Inflammatory macrophage treated with lipopolysaccharide for 1 hour (primary cell): ENCODE results near the gene STC2.
"Not testable (repeated sequence)": the region's sequence is repeated elsewhere in the genome, so short reads cannot be mapped to it uniquely, and the experiment has no call there.

Experiments used
- DNase-seq, 2 donors: peaks; one replicate each; pipeline ENCODE4 v3.0.0-alpha.2; 2020 to 2022

Gene STC2

DNA sequence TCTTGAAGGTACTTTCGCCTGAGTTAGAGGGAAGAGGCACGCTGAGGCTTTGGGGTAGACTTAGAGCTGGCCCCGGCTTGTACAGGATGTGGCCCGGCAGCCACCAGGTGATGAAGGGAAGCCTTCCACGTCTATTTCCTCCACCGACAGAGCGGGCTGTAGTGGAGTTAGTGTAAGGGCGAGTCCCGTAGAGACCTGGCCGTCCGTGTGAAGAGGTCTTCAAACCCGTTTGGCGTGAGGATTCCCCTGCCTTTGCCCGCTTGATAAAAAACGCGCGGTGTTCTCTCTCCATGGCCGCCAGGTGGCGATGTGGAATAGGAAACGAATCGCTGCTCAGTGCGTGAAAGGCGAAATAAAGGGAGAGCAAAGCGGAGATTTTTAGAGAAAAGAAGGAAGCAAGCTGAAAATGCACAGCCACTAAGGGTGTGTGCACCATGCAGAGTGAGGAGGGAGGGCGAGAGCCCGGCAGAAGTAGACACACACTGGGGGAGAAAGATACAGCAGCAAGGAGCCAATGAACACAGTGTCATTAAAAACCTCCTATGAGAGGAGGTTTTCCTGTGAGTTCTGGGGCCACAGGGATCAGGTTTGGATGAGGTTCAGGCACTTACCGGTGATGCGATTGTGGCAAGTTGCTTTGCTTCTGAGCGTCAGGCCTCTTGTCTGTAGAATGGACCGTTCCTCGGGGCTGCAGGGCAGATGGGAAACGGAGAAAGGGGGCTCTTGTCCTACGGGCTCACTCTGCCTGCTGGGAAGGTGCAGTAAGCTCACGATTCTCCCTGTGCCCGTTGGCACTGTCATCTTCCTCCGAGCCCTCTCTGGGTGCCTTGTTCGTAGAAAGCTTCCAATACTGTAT lies 34.2 kb downstream of the STC2 start:
- DNase-seq = peak; percentile 38 to 88

DNA sequence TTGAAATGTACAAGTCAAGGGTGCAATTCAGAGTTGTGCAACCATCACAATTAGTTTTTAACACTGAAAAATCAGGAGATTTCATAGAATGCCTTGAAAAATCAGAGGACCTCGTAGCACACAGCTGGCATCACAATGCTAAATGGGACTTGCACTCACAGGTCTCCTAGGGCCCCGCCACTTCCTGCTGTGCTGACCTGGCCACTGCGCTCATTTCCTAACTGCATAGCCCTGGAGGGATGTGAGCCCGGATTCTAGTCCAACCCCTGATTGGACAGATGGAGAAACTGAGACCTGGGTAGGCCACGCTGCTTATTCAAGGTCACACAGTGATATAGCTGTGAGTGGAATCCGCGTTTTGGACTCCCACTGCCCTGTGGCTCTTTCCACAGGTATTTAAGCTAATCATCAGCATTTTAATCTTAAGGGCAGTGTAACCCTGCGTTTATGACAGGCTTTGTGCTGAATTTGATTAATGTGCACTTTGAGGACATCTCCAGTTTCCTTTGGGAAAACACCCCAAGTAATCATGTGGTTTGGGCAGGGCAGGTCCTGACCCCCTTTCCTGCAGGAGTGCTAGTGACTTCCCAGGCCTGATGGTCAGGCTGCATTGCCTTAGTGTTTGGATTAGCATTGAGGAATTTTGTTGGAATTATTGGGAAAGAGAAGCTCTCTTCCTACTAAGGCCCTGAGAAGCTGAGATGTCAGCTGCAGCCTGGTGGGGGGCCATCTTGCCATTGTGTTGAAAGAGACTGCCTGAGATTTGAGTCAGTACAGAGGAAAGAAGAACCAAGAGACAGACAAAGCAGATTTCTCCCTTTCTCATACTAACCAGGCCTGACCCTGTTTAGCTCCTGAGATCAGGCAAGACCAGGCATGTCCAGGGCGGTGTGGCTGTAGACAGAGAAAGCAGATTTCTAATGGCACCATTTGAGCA lies 36.2 kb downstream of the STC2 start:
- no peak for DNase-seq

DNA sequence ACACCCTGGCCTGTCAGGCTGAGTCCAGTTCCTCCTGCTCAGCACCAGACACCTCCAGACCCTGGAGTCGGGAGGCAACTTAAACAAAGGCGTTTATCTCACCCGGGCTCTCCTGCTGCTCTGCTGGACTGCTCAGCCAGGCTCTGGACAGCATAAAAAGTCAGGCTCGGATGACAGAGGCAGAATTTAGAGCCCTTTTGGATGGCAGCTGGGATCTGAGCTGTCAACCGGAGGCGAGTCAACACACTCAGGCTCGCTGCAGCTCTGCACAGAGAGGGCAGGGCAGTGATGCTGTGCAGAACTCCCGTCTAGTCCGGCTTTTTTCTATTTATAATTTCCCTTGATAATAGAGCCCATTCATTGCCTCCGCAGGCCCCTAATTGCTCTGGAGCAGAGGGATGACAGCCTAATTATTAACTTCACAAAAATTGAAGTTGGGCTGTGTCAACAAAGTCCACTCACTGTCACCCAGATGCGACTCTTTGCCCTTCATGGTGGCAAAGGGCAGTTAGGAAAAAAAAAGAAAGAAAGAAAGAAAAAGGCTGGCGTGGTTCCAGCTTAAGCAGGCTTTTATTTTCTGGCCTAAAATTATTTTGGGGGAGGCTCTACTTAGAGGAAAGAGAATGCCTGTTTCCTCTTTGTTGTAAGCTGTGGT lies 37.6 kb downstream of the STC2 start:
- no peak for DNase-seq

DNA sequence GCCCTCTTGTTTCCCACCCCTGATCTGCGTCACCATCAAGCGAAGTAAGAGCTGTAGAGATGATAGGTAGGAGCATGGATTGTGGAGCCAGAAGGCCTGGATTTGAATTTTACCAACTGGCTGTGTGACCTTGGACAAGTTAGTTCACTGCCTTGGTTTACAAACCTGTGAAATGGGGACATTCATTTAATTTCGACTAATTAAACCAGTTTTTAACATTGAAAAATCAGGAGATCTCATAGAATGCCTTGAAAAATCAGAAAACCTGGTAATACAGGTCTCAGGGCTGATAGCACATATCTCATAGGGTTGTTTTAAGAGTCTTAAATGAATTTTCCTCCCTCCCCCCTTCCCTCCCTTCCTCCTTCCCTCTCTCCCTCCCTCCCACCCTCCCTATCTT lies 38.8 kb downstream of the STC2 start:
- DNase-seq = no peak

DNA sequence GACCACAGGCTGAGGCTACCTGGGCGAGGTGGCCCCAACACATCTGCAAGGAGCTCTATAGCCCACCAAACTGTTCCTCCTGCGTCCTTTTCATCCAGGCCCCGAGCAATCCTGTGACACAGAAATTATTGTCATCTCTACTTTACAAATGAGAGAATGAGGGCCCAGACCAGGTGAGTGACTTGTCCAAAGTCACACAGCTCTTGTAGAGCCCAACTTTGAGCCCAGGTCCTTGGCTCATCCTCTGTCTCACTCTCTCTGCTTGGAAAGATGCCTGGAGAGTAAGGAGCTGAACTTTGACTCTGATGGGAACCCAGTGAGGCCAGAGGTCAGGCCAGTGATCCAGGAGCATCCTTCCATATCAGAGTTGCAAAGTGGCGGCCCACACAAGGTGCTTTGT lies 39.6 kb downstream of the STC2 start:
- DNase-seq = no peak

DNA sequence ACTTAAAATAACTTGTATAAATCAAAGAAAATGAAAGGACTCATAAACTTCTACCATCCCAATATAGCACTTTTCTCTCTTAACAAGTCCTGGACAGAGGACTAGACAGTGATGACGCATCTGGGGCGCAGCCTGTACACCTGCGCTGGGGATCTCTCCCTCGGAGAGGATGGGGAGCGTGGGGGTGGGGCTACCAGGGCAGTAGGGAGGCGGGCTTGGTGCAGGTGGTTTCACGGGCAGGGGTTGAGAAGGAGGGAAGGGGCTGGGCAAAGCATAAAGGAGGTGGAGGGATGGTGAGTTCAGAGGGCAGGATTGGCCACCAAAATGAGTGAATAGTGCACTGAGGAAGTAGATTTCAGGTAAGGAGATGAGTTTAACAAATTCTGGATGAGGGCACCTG lies 41.1 kb downstream of the STC2 start:
- DNase-seq = no peak

DNA sequence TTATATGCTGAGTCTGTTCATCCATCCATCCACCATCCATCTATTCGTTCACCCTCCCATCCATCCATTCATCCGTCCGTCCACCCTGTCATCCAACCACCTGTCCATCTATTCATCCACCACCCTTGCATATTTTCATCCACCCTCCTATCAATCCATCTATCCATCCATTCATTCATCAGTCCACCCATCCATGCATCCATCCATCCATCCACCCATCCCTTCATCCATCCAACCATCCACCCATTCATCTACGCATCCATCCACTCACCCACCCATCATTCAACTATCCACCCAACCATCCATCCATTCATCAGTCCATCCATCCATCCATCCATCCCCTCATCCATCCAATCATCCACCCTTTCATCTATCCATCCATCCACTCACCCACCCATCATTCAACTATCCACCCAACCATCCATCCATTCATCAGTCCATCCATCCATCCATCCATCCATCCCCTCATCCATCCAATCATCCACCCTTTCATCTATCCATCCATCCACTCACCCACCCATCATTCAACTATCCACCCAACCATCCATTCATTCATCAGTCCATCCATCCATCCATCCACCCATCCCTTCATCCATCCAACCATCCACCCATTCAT lies 43.8 kb downstream of the STC2 start:
- not testable (repeated sequence) for DNase-seq

DNA sequence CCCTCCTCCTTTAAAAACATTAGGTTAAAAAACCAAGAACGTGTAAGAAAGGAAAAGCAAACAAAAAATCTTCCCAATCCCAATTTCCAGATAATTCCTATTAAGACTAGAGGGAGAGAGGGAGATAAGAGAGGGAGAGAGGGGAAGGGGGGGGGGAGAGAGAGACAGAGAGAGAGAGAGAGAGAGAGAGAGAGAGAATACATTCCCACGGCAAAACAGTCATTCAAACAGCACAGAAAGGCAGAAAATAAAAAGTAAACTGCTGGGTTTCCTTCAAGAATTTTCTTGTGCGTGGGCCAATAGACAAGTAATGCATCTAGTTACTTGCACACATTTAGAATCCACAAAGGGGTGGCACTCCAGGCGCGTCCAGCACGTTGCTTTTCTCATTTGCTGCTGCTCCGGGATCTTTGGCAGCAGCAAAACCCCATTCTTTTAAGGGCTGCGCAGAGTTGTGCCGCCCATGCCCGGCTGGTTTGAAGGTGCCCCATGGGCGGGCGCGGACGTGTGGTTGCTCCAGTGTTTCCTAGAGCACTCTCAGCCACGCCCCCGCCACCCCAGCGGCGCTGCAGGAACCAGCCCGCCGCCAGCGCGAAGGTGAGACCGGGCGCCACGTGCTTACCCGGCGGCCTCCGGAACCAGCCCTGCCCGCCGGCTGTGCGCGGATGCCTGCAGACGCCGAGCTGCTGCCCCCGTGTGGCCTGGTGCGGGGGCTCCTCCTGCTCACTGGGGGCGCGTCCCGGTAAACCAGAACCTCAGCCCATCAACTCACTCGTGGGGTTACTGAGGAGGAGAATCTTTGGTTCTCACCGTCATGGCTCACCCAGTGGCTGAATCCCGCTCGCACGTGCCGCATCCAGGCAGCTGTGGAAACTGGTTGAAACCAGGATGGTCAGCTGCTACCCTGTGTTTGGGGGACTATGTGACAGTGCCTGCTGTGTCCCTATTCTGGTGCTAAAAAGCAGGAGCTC lies 44.6 kb downstream of the STC2 start:
- peak; percentile 25 to 45 for DNase-seq

DNA sequence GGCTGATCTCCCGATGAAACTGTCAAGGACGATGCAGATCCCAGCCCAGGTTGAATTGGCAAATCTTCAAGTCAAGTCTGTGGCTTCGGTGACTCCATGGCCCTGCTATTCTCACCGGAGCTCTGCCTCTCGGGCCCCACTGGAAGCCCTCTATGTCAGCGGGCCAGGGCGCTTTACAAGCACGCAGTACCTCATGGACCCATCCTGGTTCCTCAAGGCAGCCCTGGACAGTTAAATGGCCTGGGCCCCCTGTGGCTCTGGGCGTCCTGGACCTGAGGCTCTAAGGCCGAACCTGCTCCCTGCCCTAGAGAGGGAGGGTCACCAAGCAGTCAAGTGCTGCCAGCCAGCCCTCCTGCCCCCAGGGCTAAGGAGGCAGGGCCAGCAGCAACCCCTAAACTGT lies 45.3 kb downstream of the STC2 start:
- DNase-seq = no peak

DNA sequence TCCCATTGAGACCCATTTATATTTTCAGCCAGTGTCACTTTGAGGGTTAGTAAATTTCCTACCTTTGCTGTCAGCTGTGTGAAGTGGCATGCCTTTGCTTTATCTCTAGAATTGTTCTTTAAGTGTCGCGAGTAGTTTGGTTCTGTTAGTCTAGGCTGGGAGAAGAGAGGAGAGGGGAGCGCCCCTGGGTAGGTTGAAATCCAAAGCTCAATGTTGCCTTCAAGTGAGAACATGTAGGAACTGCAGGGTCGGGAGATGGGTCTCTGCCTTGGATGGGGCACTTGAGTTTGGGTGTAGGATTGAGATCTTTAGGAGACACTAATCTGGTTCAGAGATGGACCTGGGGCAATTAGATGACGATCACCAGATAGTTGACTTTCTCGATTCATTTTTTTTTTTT lies 46.3 kb downstream of the STC2 start:
- DNase-seq = no peak

DNA sequence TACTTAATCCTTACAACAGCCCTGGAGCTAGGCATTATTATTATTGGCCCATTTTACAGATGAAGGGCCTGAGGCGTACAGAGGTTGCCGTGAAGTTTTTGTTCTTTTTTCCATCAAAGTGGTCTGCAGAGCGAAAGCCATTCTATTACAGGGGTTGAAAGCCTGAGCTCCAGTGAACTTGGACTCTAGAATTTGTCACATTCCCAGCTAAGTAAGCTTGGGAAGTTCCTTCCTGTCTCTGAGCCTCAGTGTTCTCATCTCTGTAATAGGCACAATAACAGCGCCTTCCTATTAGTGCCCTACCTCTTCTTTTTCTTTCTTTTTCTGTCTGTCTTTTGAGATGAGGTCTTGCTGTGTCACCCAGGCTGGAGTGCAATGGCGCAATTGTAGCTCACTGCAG lies 49.0 kb downstream of the STC2 start:
- no peak for DNase-seq

DNA sequence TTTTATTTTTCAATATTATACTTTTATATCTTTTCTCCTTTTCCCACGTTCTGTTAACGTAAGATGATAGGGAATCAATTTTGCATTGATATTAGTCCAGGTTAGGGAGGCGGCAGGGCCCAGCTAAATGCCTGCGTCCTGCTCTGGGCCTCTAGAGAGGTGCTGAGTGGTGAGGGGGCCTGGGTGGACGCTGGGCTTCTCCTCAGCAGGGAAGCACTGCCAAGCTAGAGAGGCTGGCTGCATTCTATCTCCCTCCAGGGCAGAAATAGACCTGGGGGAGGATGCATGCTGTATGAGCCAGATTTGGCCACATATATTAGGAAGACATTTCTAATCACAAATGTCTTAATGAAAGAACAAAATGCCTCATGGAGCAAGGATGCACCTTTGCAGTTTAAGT lies 49.6 kb downstream of the STC2 start:
- no peak for DNase-seq

DNA sequence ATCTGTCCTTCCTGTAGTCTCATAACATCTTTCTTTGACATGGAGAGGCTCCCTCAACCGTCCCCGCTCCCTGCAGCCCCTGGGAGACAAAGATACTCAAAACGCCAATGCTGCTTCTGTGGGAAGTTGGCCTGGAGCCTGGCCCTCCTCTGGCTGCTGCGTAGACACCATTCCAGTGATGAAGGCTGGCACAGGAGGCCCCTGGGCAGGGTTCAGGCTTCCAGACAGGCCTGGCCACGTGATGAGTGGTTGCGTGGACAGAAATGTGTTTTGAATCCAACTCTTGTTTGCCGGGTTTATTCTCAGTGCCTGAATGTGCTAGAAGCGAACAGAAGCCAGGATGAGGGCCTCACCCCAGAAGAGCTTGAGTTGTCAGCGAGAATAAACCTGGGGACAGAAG lies 50.0 kb downstream of the STC2 start:
- no peak for DNase-seq

DNA sequence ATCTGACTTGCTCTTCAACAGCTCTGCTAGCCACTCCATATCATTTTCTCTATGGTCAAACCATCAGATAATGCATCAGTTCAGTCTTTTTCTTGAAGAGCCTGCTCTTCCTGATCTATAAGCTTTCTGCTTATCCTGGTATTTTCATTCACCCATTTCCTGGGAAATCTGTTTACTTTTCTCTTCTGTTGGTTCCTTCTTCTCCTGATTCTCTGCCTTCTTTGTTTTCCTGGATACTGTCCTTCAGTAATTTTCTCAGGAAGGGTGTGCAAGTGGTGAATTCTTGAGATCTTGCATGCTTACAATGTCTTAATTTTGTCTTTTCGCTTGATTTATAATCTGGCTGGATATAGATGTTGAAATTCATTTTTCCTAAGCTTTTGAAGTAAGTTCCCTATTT lies 53.4 kb downstream of the STC2 start:
- no peak for DNase-seq

DNA sequence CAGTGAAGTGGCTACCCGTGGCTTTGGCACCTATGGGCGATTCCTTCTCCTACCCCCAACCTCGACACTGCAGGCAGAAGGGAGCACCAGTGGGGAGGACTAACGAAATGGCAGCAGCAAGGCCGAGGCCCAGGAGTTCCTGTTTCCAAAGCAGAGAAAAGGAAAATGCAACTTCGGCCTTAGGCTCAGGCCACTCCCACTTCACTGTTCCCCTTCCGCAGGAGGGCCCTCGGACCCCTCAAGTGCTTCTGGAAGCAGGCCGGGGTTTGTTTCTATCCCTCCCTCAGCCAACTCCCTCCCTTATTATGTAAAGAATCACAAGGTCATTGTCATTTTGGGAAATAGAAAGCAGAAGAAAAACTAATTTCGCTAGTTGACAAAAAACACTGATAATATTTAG lies 56.8 kb downstream of the STC2 start:
- DNase-seq = peak; percentile 37 to 65

DNA sequence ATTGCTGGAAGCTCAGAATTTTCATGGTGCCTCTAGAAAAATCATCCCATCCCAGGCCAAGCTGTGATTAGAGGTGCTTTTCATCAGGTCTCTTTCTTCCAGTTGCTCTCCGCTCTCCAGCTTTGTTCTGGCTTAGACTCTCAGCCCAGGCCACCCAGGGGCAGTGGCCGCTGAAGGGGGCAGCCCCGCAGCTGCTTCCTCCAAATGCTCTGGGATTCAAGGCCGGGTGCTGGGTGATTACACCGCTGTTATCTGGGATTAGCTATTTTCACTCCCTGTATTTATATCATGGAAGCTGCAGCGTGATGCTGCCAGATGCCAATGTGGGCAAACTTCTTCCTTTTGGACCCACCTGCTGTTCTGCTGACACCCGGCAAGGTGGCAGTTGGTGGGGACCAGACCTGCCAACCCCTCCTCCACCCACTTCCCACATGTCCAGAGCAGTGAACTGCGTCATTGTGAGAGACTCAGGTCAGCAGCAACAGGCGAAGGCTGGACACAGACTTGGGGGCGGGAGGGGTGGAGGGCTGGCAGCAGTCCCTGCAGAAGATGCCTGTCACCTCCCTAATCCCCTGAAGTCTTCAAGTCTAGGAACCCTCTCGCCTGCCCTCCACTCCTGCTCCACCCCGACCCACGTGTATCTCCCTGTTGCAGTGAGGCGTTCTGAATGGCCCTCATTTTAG lies 59.3 kb downstream of the STC2 start:
- no peak for DNase-seq

DNA sequence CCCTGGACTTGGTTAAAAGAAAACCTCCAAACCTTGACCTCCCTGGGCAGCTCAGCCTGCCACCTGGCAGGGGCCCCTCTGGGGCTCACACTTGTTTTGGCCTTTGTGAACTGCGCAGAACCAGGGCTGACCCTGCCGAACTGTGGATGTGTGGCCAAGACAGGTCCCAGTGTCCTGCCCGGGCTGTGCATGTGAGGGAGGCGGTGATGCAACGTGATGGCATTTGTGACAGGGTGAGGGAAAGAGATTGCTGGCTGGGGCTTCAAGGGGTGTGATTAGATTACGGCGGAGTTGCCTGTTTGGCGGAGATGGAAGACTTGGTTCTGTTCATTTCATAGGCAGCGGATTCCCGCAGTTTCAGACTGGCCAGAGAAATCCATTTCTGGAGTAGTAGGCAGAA lies 62.8 kb downstream of the STC2 start:
- DNase-seq = no peak
